Measurements from ENCODE around the gene ATP11A.
"Not testable (repeated sequence)": the region's sequence is repeated elsewhere in the genome, so short reads cannot be mapped to it uniquely, and the experiment has no call there.

ATP11A gene

DNA sequence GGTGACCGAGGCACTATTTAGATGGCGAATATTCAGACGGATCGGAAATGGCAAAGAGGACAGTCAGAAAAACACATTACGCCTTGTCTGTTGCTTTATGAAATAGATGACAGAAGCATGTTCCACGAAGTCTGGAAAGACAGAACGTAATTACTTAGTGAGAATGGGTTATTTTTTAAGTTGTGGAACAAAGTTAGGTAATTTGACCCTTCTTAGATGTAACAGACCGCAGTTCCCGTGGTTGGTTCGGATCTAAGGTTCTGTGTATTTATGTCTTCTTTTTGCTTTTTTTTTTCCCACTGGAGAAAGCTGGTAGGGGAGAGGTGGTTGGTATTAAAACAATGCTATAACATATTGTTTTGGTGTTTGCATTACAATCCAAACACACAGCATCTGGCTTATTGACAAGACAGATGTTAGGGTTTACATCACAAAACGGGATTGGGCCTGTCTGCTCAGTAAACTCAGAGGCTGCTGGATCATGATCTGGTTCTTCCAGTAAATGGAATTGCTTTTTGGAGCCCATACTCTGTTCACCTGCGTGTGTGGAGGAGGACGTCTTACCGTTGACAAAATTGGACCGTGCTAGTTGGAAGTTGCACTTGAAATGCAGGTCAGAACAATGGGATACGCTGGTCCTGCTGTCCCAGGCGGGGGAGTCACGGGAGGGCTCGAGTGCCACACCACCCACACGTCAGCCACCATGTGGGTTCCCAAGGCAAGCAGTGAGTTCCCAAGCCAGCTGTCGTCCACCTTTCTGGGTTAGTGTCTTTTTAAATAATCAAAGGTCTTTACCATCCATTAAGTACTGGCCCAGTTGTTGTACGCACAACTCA, 13.8 kb downstream of the ATP11A start:
- DNase-seq (ENCODE audit: low read depth, low spot score), result no peak
- TF ChIP-seq, protein P1, sequence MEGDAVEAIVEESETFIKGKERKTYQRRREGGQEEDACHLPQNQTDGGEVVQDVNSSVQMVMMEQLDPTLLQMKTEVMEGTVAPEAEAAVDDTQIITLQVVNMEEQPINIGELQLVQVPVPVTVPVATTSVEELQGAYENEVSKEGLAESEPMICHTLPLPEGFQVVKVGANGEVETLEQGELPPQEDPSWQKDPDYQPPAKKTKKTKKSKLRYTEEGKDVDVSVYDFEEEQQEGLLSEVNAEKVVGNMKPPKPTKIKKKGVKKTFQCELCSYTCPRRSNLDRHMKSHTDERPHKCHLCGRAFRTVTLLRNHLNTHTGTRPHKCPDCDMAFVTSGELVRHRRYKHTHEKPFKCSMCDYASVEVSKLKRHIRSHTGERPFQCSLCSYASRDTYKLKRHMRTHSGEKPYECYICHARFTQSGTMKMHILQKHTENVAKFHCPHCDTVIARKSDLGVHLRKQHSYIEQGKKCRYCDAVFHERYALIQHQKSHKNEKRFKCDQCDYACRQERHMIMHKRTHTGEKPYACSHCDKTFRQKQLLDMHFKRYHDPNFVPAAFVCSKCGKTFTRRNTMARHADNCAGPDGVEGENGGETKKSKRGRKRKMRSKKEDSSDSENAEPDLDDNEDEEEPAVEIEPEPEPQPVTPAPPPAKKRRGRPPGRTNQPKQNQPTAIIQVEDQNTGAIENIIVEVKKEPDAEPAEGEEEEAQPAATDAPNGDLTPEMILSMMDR (IDR thresholded peaks at IDR 0.05; ENCODE audit: low read depth, low read length), result no peak
- no peak overlapping the region for H3K4me3 ChIP-seq (ENCODE audit: low read depth, low read length)
- in situ Hi-C loops (cut with HindIII; ENCODE audit: low sequenced_read_pairs), result no loop called here

GRCh38 chr13:112704308-112705145, 14.7 kb downstream of the ATP11A start:
- no peak overlapping the region for H3K4me3 ChIP-seq (ENCODE audit: low read depth, low read length)
- TF ChIP-seq, protein P1 (IDR thresholded peaks at IDR 0.05; ENCODE audit: low read depth, low read length), result no peak
- in situ Hi-C loops (cut with HindIII; ENCODE audit: low sequenced_read_pairs), result no loop called here
- DNase-seq (ENCODE audit: low read depth, low spot score), result no peak

DNA sequence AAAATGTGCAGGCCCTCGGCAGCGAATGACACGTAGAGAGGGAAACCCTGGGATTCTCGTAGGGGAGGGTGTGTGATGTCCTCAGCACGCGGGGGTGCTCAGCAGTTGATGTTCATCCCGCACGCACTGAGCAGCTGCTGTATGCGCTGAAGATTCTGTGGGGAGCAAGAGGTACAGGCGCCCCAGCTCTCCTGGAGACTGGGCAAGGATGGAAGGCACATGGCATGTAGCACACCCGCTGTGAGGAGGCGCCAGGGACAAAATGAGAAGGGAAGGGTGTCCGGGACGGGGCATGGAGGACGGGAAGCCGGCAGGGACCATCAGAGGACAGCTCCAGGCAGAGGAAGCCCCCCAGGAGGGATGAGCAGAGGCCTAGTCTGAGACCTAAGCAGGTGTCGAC, 15.4 kb downstream of the ATP11A start:
- TF ChIP-seq, protein P1 (IDR thresholded peaks at IDR 0.05; ENCODE audit: low read depth, low read length), result no peak
- in situ Hi-C loops (cut with HindIII; ENCODE audit: low sequenced_read_pairs), result no loop called here
- no peak for DNase-seq (ENCODE audit: low read depth, low spot score)
- H3K4me3 ChIP-seq (ENCODE audit: low read depth, low read length), result no peak overlapping the region

- no peak for DNase-seq (ENCODE audit: low read depth, low spot score)
- TF ChIP-seq, protein P1 (IDR thresholded peaks at IDR 0.05; ENCODE audit: low read depth, low read length), result no peak
- in situ Hi-C loops (cut with HindIII; ENCODE audit: low sequenced_read_pairs), result no loop called here
- no peak overlapping the region for H3K4me3 ChIP-seq (ENCODE audit: low read depth, low read length)
Measured at GRCh38 chr13:112706171-112706570, 16.3 kb downstream of the ATP11A start.

GRCh38 chr13:112708560-112709240, 18.9 kb downstream of the ATP11A start:
- in situ Hi-C loops (cut with HindIII; ENCODE audit: low sequenced_read_pairs), result no loop called here
- TF ChIP-seq, protein P1 (IDR thresholded peaks at IDR 0.05; ENCODE audit: low read depth, low read length), result no peak
- DNase-seq (ENCODE audit: low read depth, low spot score), result no peak
- H3K4me3 ChIP-seq (ENCODE audit: low read depth, low read length), result no peak overlapping the region

DNA sequence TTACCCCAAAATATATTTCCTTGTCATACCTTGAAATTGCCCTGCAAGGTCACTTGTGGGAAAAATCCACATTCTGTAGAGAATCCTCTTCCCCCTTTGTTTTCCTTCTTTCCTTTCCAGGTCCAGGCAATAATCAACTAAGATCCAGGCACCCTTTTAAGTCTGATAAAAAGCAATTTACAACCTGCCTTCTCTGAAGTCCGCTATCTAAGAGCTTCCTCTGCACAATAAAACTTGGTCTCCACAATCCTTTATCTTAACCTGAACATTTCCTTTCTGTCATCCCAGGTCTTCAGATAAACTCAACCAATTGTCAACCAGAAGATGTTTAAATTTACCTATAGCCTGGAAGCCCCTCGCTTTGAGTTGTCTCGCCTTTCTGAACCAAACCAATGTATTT, 19.5 kb downstream of the ATP11A start:
- in situ Hi-C loops (cut with HindIII; ENCODE audit: low sequenced_read_pairs); DNase-seq (ENCODE audit: low read depth, low spot score); H3K4me3 ChIP-seq (ENCODE audit: low read depth, low read length): not testable (repeated sequence)

All from astrocyte of the spinal cord (primary cell).